Chondrocyte (in vitro differentiated cells): ENCODE data around the gene EYA2. TPM values are rescaled to one million over a fixed set of nuclear protein-coding genes. Genes with fewer than 3 reads are reported as not detected.
"Not testable (repeated sequence)": the region's sequence is repeated elsewhere in the genome, so short reads cannot be mapped to it uniquely, and the experiment has no call there.

Experiments used
- DNase-seq: peaks from one replicate; pipeline ENCODE4 v3.0.0; 2021; ENCODE audit warnings: mixed read lengths, low spot score
- H3K27ac Mint-ChIP-seq: one replicate; pipeline ENCODE4 v1.8.0; 2021; ENCODE audit warnings: mild to moderate bottlenecking, moderate library complexity, mixed read lengths; ENCODE audit not compliant: unreplicated experiment
- H3K27me3 Mint-ChIP-seq: 2 replicates; pipeline ENCODE4 v1.8.0; 2021; ENCODE audit warnings: low read depth, mixed read lengths
- H3K36me3 Mint-ChIP-seq: 2 replicates; pipeline ENCODE4 v1.8.0; 2021; ENCODE audit warnings: low read depth, mixed read lengths
- H3K4me1 Mint-ChIP-seq: 2 replicates; pipeline ENCODE4 v1.8.0; 2021; ENCODE audit warnings: low read depth, mild to moderate bottlenecking, mixed read lengths
- H3K4me3 Mint-ChIP-seq: one replicate; pipeline ENCODE4 v1.8.0; 2021; ENCODE audit warnings: mild to moderate bottlenecking, moderate library complexity, mixed read lengths; ENCODE audit not compliant: unreplicated experiment
- H3K9me3 Mint-ChIP-seq: 2 replicates; pipeline ENCODE4 v1.8.0; 2021; ENCODE audit warnings: low read depth, mixed read lengths
- total RNA-seq: library from RNA; stranded (reverse); gene quantifications from 3 replicates; pipeline ENCODE4 v1.2.1, GENCODE V29; 2021
- TF ChIP-seq, protein P1 (sequence below): fragments of 200-600 bp; sonication (generic); IDR thresholded peaks from 2 replicates; pipeline ENCODE4 v1.5.0; 2021; ENCODE audit warnings: antibody characterized with exemption, mild to moderate bottlenecking, moderate library complexity

Gene EYA2
- total RNA-seq, 1 donor from 2014 or later, result 0.32 TPM

DNA sequence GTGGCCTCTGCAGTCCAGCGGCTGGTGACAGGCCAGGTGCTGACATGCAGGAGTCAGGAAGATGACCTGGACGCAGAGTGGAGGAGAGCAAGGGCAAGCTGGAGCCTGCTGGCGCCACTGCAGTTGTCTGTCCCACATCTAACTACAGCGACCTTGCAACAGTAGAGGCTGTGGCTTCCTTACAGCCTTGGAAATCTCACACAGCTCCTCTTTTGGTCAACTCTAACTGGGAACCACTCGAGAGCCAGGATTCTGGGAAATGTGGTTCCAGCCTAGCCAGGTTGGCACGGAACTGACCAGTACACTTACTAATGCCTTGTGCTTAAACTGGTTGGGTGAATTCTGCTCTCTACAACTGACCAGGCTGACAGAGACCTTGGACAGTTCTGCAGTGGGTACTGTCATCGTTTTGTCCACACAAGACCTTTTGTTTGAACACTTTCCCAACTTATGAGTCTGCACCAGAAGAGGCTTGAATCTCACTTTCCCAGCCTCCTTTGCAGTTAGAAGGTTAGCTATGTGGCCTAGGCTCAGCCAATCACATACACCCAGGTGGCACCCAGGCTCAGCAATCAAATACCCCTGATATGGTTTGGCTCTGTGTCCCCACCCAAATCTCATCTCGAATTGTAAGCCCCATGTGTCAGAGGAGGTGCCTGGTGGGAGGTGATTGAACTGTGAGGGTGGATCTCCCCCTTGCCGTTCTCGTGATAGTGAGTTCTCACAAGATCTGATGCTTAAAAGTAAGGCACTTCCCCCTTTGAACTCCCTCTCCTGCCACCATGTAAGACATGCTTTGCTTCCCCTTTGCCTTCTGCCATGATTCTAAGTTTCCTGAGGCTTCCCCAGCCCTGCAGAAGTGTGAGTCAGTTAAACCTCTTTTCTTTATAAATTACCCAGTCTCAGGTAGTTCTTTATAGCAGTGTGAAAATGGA is 308.4 kb downstream of the EYA2 start:
- TF ChIP-seq, protein P1, sequence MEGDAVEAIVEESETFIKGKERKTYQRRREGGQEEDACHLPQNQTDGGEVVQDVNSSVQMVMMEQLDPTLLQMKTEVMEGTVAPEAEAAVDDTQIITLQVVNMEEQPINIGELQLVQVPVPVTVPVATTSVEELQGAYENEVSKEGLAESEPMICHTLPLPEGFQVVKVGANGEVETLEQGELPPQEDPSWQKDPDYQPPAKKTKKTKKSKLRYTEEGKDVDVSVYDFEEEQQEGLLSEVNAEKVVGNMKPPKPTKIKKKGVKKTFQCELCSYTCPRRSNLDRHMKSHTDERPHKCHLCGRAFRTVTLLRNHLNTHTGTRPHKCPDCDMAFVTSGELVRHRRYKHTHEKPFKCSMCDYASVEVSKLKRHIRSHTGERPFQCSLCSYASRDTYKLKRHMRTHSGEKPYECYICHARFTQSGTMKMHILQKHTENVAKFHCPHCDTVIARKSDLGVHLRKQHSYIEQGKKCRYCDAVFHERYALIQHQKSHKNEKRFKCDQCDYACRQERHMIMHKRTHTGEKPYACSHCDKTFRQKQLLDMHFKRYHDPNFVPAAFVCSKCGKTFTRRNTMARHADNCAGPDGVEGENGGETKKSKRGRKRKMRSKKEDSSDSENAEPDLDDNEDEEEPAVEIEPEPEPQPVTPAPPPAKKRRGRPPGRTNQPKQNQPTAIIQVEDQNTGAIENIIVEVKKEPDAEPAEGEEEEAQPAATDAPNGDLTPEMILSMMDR, result no peak
- DNase-seq, result no peak
- H3K36me3 Mint-ChIP-seq, result no peaks in the 10 kb centered on the region
- no peaks in the 10 kb centered on the region for H3K9me3 Mint-ChIP-seq
- H3K4me1 Mint-ChIP-seq, result peaks cover 15% of the 10 kb centered on the region
- H3K27me3 Mint-ChIP-seq, result no peaks in the 10 kb centered on the region
- no peak overlapping the region for H3K4me3 Mint-ChIP-seq
- H3K27ac Mint-ChIP-seq, result no peak overlapping the region

DNA sequence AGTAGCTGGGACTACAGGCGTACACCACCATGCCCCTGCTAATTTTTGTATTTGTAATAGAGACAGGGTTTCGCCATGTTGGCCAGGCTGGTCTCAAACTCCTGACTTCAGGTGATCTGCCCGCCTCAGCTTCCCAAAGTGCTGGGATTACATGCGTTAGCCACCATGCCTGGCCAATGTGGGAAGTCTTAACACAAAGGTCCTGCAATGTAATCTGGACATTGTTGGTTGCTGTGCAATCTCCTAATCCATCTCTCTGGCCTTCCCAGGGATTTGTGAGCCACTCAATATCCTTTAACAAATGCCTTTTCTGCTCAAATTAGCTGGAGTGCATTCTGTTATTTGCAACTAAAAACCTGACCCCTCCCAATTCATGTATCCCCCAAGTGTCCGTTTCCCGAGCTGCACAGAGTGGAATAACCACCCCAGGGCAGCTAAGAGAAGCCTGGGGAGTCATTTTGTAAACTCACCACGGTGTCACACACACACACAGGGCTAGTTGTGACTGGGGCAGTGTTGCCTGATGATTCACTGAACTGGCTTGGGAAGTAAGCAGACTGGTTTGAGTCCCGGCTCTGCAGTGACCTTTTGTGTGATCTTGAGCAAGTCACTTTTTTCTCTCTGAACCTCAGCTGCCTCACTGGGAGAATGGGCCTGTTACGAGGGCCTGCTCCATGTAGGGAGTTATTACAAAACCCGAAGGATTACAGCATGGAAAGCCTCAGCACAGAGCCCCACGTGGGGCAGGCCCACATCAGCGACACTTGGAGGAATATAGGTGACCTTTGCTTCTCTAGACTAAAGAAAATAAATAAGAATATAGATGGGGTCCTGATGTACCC is 309.6 kb downstream of the EYA2 start:
- Mint-ChIP-seq H3K27me3 (no peaks in the 10 kb centered on the region), H3K9me3 (no peaks in the 10 kb centered on the region), H3K4me1 (peaks cover 9% of the 10 kb centered on the region), H3K4me3 (no peak overlapping the region), H3K36me3 (peaks cover 2% of the 10 kb centered on the region), H3K27ac (no peak overlapping the region)
- TF ChIP-seq, protein P1, result no peak
- no peak for DNase-seq

DNA sequence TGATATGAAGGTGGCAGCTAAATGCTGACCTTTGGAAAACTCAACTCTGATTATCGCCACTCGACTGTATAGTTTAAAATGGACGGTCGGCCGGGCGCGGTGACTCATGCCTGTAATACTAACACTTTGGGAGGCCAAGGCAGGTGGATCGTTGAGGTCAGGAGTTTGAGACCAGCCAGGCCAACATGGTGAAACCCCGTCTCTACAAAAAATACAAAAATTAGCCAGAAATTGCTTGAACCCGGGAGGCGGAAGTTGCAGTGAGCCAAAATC is 310.1 kb downstream of the EYA2 start:
- not testable (repeated sequence) for H3K9me3 Mint-ChIP-seq, H3K36me3 Mint-ChIP-seq

GRCh38 chr20:47205577-47206123 is 311.0 kb downstream of the EYA2 start:
- Mint-ChIP-seq H3K27ac (peak overlapping the region; percentile 25), H3K4me1 (peaks cover 9% of the 10 kb centered on the region), H3K4me3 (no peak overlapping the region), H3K27me3 (no peaks in the 10 kb centered on the region), H3K36me3 (peaks cover 11% of the 10 kb centered on the region), H3K9me3 (no peaks in the 10 kb centered on the region)
- DNase-seq, result no peak
- TF ChIP-seq, protein P1, result peak; percentile 80

More for the DNA sequence above, 310.1 kb downstream of the EYA2 start:
- H3K27me3 Mint-ChIP-seq, DNase-seq, H3K27ac Mint-ChIP-seq, H3K4me3 Mint-ChIP-seq, H3K4me1 Mint-ChIP-seq: not testable (repeated sequence)

DNA sequence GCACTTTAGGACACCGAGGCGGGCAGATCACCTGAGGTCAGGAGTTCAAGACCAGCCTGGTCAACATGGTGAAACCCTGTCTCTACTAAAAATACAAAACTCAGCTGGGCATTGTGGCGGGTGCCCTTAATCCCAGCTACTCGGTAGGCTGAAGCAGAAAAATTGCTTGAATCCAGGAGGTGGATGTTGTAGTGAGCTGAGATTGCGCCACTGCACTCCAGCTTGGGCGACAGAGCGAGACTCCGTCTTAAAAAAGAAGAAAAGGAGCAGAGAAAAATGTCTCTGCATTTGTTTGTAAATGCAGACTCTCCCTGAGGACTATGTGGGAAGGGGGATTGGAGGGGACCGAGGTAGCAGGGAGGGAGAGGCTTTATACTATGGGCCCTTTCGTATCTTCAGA is 311.9 kb downstream of the EYA2 start:
- not testable (repeated sequence) for H3K27ac Mint-ChIP-seq, H3K4me3 Mint-ChIP-seq, H3K27me3 Mint-ChIP-seq, H3K9me3 Mint-ChIP-seq, H3K4me1 Mint-ChIP-seq, DNase-seq
- peaks cover 11% of the 10 kb centered on the region for H3K36me3 Mint-ChIP-seq
